Tibial artery (tissue), 4 donors: Measurements from ENCODE around the gene RCAN1.

Experiments
- DNase-seq, 2 donors: peaks; one replicate each; pipeline ENCODE4 v3.0.0-alpha.2; 2019
- H3K27ac ChIP-seq, 2 donors: fragments of 200-600 bp; sonication (generic) in 1 of 2; 1 replicate in 1 of 2; 2 replicates in 1 of 2; pipeline ENCODE4 v1.5.1; 2018 to 2019; ENCODE audit warnings: mild to moderate bottlenecking in 1 of 2
- H3K27me3 ChIP-seq, 2 donors: fragments of 200-600 bp; sonication (generic) in 1 of 2; one replicate each; pipeline versions ENCODE4 v1.5.1 to v1.6.0; 2016 to 2019
- H3K36me3 ChIP-seq, 3 donors: fragments of 200-600 bp; sonication (generic) in 2 of 3; one replicate each; pipeline ENCODE4 v1.5.1; 2016 to 2019; ENCODE audit warnings: mild to moderate bottlenecking in 2 of 3
- H3K4me1 ChIP-seq, 4 donors: fragments of 200-600 bp; sonication (generic) in 2 of 4; 1 replicate in 3 of 4; 2 replicates in 1 of 4; pipeline ENCODE4 v1.5.1; 2016 to 2019
- H3K4me3 ChIP-seq, 2 donors: fragments of 200-600 bp; sonication (generic) in 1 of 2; 1 replicate in 1 of 2; 2 replicates in 1 of 2; pipeline ENCODE4 v1.5.1; 2018 to 2019; ENCODE audit warnings: mild to moderate bottlenecking in 2 of 2
- H3K9me3 ChIP-seq, 3 donors: fragments of 200-600 bp; sonication (generic) in 1 of 3; one replicate each; pipeline ENCODE4 v1.5.1; 2016 to 2019
- intact Hi-C: fragments of 100-400 bp; cut with DNase I; formaldehyde crosslinking; loops from one replicate; pipeline ENCODE4 v1.15.0; 2023; ENCODE audit warnings: low total_unique reads
- TF ChIP-seq, protein P1 (sequence below), 2 experiments: fragments of 200-600 bp in 1 of 2; fragments of 450-650 bp in 1 of 2; IDR thresholded peaks; one replicate each; pipeline ENCODE4 v1.5.1; 2017 to 2019; ENCODE audit warnings: antibody characterized with exemption in 2 of 2, mild to moderate bottlenecking in 1 of 2, moderate library complexity in 1 of 2

Gene RCAN1

DNA sequence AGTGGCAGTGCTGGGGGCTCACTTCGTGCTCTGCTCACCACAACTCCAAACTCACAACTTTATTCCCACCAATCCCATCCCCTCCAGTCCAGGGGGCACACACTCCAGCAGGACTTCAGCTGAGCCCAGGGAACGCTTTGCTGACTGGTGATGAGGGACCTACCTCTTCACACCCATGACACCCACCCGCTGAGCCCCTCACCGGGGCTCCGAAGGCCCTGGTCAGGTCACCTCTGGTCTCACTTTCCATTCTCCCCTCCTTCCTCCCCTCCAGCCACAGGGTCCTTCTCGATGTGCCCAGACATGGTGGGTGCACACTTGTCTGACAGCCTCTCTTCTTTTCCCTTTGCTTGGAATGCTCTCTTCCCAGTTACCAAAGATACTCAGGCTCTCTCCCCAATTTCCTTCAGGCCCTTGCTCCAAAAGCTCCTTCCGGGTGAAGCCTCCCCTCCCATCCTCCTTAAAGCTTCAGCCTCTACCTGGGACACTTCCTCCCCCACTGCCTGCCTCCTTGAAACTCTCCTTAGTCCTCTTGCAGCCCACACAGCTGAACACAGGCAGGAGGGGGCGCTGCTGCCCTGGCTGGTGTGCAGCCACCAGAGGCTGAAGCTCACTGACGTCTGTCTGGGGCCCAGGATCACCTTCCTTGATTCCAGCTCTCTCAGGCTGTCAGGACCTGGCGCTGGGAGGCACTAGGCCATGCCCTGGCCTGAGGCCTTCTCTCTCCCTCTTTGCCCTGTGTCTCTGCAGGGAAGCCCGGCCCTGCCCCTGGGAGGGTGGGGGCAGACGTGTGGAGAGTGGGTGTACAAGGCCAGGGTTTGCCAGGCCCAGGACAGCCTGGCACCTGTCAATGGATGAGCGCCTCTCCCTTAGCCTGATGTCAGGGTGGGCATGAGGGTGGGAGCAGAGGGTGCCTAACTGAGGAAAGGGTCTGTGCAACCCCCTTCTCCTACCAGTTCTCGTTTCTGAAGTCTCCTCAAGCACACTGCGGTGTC is 104.5 kb downstream of the RCAN1 start:
- peak overlapping the region in 1 of 2 donors; percentile 2 for H3K4me3 ChIP-seq
- no peaks in the 10 kb centered on the region for H3K9me3 ChIP-seq
- no peaks in the 10 kb centered on the region for H3K36me3 ChIP-seq
- DNase-seq, result peak; percentile 67 to 86
- no peaks in the 10 kb centered on the region for H3K27me3 ChIP-seq
- H3K4me1 ChIP-seq, result peaks cover 0 to 3% (median 0%) of the 10 kb centered on the region in 4 donors
- H3K27ac ChIP-seq, result no peak overlapping the region
- intact Hi-C loops, result no loop called here
- TF ChIP-seq, protein P1, sequence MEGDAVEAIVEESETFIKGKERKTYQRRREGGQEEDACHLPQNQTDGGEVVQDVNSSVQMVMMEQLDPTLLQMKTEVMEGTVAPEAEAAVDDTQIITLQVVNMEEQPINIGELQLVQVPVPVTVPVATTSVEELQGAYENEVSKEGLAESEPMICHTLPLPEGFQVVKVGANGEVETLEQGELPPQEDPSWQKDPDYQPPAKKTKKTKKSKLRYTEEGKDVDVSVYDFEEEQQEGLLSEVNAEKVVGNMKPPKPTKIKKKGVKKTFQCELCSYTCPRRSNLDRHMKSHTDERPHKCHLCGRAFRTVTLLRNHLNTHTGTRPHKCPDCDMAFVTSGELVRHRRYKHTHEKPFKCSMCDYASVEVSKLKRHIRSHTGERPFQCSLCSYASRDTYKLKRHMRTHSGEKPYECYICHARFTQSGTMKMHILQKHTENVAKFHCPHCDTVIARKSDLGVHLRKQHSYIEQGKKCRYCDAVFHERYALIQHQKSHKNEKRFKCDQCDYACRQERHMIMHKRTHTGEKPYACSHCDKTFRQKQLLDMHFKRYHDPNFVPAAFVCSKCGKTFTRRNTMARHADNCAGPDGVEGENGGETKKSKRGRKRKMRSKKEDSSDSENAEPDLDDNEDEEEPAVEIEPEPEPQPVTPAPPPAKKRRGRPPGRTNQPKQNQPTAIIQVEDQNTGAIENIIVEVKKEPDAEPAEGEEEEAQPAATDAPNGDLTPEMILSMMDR (IDR thresholded peaks at IDR 0.05), result peak; percentile 70 to 89

DNA sequence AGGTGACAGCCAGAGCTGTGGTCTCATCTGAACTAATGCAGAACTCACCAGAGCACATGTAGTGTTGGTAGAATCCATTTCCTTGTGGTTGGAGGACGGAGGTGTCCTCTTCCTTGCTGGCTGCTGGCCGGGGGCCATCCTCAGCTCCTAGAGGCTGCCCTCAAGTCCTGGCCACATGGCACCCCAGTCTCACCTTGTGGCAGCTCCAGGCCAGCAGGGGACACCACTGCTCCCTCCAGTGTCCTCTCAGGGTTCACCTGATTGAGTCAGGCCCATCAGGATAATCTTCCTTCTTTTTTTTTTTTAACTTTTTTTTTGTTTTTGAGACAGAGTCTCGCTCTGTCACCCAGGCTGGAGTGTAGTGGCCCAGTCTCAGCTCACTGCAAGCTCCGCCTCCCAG is 105.8 kb downstream of the RCAN1 start:
- DNase-seq, result no peak
- peaks cover 0 to 3% (median 0%) of the 10 kb centered on the region in 4 donors for H3K4me1 ChIP-seq
- H3K27ac ChIP-seq, result no peak overlapping the region
- no peaks in the 10 kb centered on the region for H3K9me3 ChIP-seq
- no peaks in the 10 kb centered on the region for H3K27me3 ChIP-seq
- TF ChIP-seq, protein P1 (IDR thresholded peaks at IDR 0.05), result peak in 1 of 2 experiments; percentile 9
- intact Hi-C loops, result no loop called here
- H3K4me3 ChIP-seq, result no peak overlapping the region
- H3K36me3 ChIP-seq, result no peaks in the 10 kb centered on the region

DNA sequence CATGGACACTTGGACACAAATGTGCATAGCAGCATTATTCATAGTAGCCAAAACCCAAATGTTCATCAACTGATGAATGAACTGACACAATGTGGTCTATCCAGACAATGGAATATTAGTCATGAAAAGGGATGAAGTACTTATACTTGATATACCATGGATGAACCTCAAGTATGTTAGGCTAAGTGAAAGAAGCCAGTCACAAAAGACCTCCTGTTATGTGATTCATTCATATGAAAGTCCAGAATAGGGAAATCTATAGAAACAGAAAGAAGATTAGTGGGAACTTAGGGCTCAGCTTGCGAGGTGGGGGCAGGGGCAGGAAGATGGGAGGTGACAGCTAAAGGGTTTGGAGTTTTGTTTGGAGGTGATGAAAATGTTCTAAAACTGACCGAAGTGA is 110.3 kb downstream of the RCAN1 start:
- Histone ChIP-seq H3K36me3 (no peaks in the 10 kb centered on the region), H3K27ac (no peak overlapping the region), H3K4me3 (no peak overlapping the region), H3K4me1 (no peaks in the 10 kb centered on the region), H3K9me3 (no peaks in the 10 kb centered on the region), H3K27me3 (no peaks in the 10 kb centered on the region)
- TF ChIP-seq, protein P1 (IDR thresholded peaks at IDR 0.05), result no peak
- no peak for DNase-seq
- intact Hi-C loops, result no loop called here

DNA sequence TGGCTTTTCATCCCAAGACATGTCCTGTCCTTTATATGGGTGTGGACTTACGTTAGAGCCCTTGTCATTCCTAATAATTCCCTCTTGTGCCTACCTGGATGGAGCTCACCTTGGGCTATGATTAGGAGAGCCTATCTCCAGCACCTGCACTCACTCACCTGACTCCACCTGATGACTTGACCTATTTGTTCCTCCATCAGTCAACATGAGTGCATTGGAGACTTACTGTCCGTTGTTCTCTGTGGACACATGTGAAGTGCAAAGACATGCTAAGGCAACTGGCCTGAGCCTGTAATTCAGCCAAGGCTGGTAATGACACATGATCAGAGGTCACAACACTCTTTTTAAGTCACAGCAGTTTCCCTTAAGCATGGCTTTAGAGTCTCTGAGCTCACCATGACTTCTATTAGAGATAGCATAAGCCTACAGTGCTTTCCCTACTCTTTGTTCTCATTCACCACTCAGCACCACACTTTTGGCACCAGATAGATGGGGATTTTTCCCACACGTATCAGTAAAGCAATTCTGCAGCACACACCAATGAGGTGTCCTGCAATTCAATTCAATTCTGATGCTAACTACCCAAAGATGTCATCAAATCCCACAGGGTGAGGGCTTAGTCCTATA is 112.3 kb downstream of the RCAN1 start:
- intact Hi-C loops, result no loop called here
- no peak overlapping the region for H3K27ac ChIP-seq
- no peaks in the 10 kb centered on the region for H3K36me3 ChIP-seq
- no peaks in the 10 kb centered on the region for H3K27me3 ChIP-seq
- TF ChIP-seq, protein P1 (IDR thresholded peaks at IDR 0.05), result no peak
- DNase-seq, result no peak
- H3K4me3 ChIP-seq, result no peak overlapping the region
- peaks cover 0 to 12% (median 7%) of the 10 kb centered on the region in 3 donors for H3K9me3 ChIP-seq
- no peaks in the 10 kb centered on the region for H3K4me1 ChIP-seq

DNA sequence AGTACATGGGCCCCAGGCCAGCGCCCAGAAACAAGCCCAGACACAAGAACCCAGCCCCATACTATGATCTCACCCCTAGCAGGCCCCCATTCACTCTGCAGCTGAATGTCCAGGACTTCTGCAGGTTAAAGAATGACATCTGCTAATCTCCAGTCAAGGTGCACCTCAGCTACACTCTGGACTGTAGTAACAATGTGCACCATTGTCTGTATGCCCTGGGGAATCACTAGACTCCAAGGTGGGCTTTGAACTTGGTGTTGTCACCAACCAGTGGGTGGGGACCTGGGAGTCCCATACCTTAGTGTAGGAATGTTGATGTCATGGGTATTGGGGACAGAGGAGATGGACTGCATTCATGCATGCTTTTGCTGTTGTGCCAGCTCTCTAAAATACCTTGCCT is 113.2 kb downstream of the RCAN1 start:
- Histone ChIP-seq H3K4me1 (no peaks in the 10 kb centered on the region), H3K27me3 (no peaks in the 10 kb centered on the region), H3K27ac (no peak overlapping the region), H3K36me3 (no peaks in the 10 kb centered on the region), H3K9me3 (peaks cover 0 to 17% (median 14%) of the 10 kb centered on the region in 3 donors), H3K4me3 (no peak overlapping the region)
- TF ChIP-seq, protein P1 (IDR thresholded peaks at IDR 0.05), result no peak
- intact Hi-C loops, result no loop called here
- no peak for DNase-seq
